ENCODE data around the gene RREB1.

GRCh38 chr6:7155871-7156579 lies 48.3 kb downstream of the RREB1 start:
- TF ChIP-seq CTCF (IDR thresholded peaks at IDR 0.05), result no peak
- TF ChIP-seq POLR2A (IDR thresholded peaks at IDR 0.05), result no peak
- TF ChIP-seq EP300 (IDR thresholded peaks at IDR 0.05), result no peak
